ACC112 (cell line): ENCODE measurements around the gene ERO1A.
"Not testable (repeated sequence)": the region's sequence is repeated elsewhere in the genome, so short reads cannot be mapped to it uniquely, and the experiment has no call there.

Experiments used
- H2AFZ ChIP-seq: fragments of 200-600 bp; sonication (generic); one replicate; pipeline ENCODE4 v1.6.0; 2017; ENCODE audit warnings: antibody characterized with exemption, low read length; ENCODE audit not compliant: unreplicated experiment
- H3K27ac ChIP-seq: fragments of 200-600 bp; sonication (generic); 2 replicates; pipeline ENCODE4 v1.5.1; 2014; ENCODE audit warnings: low read depth, mild to moderate bottlenecking, antibody characterized with exemption, low read length, moderate library complexity
- H3K27me3 ChIP-seq: fragments of 200-600 bp; sonication (generic); 2 replicates; pipeline ENCODE4 v1.6.1; 2014; ENCODE audit warnings: mild to moderate bottlenecking, antibody characterized with exemption, low read length, moderate library complexity, mixed read lengths; ENCODE audit not compliant: insufficient read depth
- H3K36me3 ChIP-seq: fragments of 200-600 bp; sonication (generic); 2 replicates; pipeline ENCODE4 v1.6.1; 2016; ENCODE audit warnings: mild to moderate bottlenecking, antibody characterized with exemption, low read length, moderate library complexity, mixed read lengths; ENCODE audit not compliant: insufficient read depth
- H3K4me1 ChIP-seq: fragments of 200-600 bp; sonication (generic); one replicate; pipeline ENCODE4 v1.6.1; 2016; ENCODE audit warnings: low read length, mixed read lengths; ENCODE audit not compliant: insufficient read depth, unreplicated experiment, control insufficient read depth
- H3K4me3 ChIP-seq: fragments of 200-600 bp; sonication (generic); 2 replicates; pipeline ENCODE4 v1.5.1; 2014; ENCODE audit warnings: mild to moderate bottlenecking, low read depth, low read length
- H3K79me2 ChIP-seq: fragments of 200-600 bp; sonication (generic); one replicate; pipeline ENCODE4 v1.6.0; 2016; ENCODE audit warnings: low read length; ENCODE audit not compliant: control insufficient read depth, unreplicated experiment, insufficient read depth

ERO1A gene

DNA sequence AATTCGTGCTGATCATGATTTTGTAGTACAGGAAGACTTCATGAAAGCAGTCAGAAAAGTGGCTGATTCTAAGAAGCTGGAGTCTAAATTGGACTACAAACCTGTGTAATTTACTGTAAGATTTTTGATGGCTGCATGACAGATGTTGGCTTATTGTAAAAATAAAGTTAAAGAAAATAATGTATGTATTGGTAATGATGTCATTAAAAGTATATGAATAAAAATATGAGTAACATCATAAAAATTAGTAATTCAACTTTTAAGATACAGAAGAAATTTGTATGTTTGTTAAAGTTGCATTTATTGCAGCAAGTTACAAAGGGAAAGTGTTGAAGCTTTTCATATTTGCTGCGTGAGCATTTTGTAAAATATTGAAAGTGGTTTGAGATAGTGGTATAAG, 32.2 kb upstream of the ERO1A start:
- not testable (repeated sequence) for H3K4me1 ChIP-seq, H2AFZ ChIP-seq, H3K27me3 ChIP-seq, H3K27ac ChIP-seq, H3K4me3 ChIP-seq
- Histone ChIP-seq H3K79me2 (peaks cover 23% of the 10 kb centered on the region), H3K36me3 (peaks cover 42% of the 10 kb centered on the region)

DNA sequence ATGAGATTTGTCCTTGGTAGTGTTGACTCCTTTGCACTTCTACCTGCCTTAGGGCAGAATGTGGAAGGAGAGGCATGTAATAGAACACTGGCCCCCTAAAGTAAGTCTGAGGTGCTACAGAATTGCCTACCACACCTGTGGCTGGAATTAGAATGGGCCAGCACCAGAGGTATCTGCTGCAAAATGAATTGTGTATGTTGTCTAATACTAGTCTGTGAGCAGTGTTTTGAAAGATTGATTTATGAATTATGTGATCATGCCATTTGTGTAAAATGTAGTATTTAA, 28.9 kb upstream of the ERO1A start:
- no peaks in the 10 kb centered on the region for H3K4me1 ChIP-seq
- peaks cover 67% of the 10 kb centered on the region for H3K36me3 ChIP-seq

DNA sequence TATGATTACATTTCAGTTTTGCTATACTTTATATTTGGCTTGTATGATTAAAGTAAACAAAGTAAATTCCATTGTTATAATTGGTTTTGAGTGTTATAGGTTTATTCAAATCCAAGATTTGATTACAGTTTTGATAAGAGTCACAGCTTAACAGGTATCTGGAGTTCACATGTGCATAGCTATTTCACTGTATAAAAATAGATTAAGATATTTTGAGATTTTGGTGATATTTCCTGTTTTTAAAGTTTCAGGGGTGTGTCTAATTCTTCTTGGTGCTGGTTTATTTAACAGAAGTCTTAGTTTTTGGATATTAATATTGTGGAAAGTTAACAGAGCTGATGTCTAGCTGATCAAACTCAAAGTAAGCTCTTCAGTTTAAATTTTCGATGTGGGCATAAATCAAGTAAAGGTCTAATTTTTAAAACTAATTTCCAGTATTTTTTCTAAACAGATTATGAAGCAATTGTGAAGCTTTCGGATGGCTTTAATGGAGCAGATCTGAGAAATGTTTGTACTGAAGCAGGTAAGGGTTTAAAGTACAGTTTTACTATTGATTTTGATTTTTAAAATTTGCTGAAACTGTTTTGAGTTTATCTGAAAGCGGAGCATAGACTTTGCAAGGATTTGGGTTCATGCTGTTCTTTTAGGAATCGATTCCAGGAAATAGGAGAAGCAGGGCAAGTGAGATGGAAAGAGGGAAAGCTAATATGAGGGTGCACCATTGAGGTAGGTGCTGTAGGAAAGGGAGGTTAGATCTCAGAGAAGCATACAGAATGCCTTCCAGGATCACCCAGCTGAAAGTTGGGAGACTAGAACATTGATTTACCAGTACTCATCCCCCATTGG, 28.4 kb upstream of the ERO1A start:
- Histone ChIP-seq H3K27ac (no peak overlapping the region), H3K79me2 (peaks cover 3% of the 10 kb centered on the region), H3K27me3 (no peaks in the 10 kb centered on the region), H3K4me3 (no peak overlapping the region), H3K4me1 (no peaks in the 10 kb centered on the region), H2AFZ (no peak overlapping the region), H3K36me3 (peaks cover 71% of the 10 kb centered on the region)

More for the DNA sequence above, 28.9 kb upstream of the ERO1A start:
- no peak overlapping the region for H3K27ac ChIP-seq
- no peak overlapping the region for H2AFZ ChIP-seq
- H3K27me3 ChIP-seq: no peaks in the 10 kb centered on the region
- peaks cover 3% of the 10 kb centered on the region for H3K79me2 ChIP-seq
- no peak overlapping the region for H3K4me3 ChIP-seq

DNA sequence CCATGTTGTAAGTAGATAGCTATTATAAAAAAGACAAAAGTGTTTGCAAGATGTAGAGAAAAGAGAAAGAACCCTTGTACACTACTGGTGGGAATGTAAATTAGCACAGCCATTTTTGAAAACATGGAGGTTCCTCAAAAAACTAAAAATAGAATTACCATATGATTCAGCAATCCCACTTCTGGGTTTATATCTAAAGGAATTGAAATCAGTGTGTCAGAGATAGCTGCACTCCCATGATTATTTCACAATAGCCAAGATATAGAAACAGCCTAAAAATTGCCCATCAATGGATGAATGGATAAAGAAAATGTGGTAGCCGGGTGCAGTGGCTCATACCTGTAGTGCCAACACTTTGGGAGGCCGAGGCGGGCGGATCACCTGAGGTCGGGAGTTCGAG, 20.8 kb upstream of the ERO1A start:
- H3K27ac ChIP-seq: no peak overlapping the region
- peaks cover 19% of the 10 kb centered on the region for H3K79me2 ChIP-seq
- no peak overlapping the region for H2AFZ ChIP-seq
- no peaks in the 10 kb centered on the region for H3K27me3 ChIP-seq
- H3K4me3 ChIP-seq: no peak overlapping the region
- H3K4me1 ChIP-seq: peaks cover 11% of the 10 kb centered on the region
- H3K36me3 ChIP-seq: peaks cover 72% of the 10 kb centered on the region

DNA sequence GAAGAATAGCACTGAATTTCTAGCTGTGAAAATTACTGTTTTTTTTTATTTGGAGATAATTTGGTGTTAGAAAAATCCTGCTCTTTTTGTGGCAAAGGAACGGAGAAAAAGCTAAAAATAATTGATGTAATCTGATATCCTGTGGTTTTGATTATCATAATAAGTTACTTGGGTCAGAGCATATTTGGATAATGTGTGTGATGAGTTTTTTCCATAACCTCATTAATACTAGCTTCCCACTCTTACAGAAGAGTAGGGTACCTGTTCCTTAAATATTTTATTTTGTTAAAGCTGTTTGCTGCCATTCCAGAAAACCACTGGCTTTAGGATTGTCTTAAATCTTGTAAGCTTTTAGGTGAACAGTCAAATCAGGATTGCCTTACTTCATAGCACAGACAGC, 16.3 kb upstream of the ERO1A start:
- Histone ChIP-seq H3K4me3 (no peak overlapping the region), H3K79me2 (peaks cover 60% of the 10 kb centered on the region), H2AFZ (no peak overlapping the region), H3K36me3 (peaks cover 75% of the 10 kb centered on the region), H3K27me3 (no peaks in the 10 kb centered on the region), H3K4me1 (peaks cover 42% of the 10 kb centered on the region), H3K27ac (peak overlapping the region; percentile 44; the same call in 1 of the 2 replicates)

DNA sequence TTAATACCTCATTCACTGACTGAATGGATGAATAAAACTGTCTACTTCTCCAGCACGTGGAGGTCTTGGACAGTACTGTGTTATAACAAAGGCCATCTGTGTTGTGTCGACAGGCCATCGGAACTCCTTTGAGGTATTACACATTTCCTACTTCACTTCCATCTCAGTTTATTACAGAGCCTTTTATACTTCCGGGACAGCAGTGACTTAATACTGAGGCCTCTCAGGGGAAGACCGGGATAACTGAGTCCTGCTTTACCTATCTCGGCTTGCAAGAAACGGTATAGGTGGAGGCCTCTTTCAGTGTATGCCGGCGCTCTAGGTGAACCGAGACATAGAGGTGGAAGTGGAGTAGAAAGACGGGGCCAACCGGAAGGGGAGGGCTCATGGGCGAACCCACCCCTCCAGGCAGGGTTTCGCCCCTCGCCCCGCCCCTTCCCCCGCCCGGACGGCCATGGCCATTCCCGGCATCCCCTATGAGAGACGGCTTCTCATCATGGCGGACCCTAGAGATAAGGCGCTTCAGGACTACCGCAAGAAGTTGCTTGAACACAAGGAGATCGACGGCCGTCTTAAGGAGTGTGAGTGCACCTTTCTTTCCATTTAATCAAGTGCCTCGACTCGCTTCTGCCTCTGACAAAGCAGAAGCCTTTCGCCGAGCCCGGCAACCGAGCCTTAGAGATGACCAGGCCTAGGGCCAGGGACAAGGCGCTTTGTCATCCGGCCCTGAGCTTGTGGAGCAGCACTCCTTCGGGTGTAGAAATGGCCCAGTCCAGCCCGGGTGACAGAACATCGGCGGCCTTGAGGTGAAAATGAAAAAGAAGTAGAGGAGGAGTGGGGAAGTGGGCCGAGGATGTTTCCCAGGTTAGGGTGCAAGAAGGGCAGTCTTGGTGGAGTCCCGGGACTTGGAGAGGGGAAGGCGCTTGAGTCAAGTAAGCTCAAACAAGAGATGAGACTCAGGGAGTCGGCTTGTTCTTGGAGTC, 11.7 kb upstream of the ERO1A start, which contains the start of gene PSMC6:
Gene PSMC6 (plus strand): TSS at position 477 of the 983 bp plus-strand sequence. CDS start 20 bp downstream, at position 497.
- Histone ChIP-seq H3K79me2 (peaks cover 51% of the 10 kb centered on the region), H3K27ac (peak within 1 kb of the TSS; percentile 74), H3K4me1 (peaks cover 57% of the 10 kb centered on the region), H3K4me3 (peak within 1 kb of the TSS; percentile 95), H3K36me3 (peaks cover 36% of the 10 kb centered on the region), H3K27me3 (no peaks in the 10 kb centered on the region), H2AFZ (peak within 1 kb of the TSS; percentile 91)

DNA sequence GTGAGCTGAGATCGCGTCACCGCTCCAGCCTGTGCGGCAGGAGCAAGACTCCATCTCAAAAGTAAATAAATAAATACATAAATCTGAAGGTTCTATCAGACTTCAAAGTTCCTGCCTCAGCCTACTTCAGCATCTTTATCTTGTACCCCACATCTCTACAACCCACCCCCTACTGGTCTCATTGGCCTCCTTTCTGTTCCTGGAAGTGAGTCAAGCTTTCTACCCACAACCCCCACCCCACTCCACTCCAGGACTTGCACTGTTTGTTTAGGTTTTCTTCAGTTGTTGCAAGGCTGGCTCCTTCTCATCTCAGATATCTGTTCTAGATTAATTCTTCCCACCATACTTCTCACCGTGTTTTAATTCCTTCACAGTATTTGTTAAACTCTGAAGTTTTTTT, 10.9 kb upstream of the ERO1A start:
- Histone ChIP-seq H3K4me1 (peaks cover 51% of the 10 kb centered on the region), H3K36me3 (peaks cover 29% of the 10 kb centered on the region), H3K4me3 (peak overlapping the region; percentile 95), H3K79me2 (peaks cover 44% of the 10 kb centered on the region), H3K27me3 (no peaks in the 10 kb centered on the region), H2AFZ (peak overlapping the region; percentile 86), H3K27ac (peak overlapping the region; percentile 67)

DNA sequence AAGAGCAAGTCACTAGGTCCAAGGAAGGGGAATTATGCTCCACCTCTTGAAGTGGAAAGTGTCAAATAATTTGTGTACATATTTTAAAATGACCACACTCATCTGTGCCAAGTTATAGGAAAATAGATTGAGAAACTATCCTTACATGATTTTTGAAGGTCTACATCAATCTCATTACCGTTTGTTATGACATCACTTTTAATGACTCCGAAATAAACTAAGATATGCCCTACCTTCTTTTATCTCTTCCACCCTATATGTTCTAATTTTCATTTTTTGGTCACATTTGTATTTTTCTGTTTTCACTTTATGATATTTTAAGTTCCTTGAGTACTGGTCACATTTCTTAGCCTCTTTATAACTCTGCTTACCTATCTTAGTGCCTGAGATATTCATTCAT, 8.3 kb upstream of the ERO1A start:
- no peaks in the 10 kb centered on the region for H3K27me3 ChIP-seq
- H3K79me2 ChIP-seq: peaks cover 19% of the 10 kb centered on the region
- H3K27ac ChIP-seq: peak overlapping the region; percentile 86
- peak overlapping the region; percentile 75 for H2AFZ ChIP-seq
- peaks cover 5% of the 10 kb centered on the region for H3K36me3 ChIP-seq
- H3K4me3 ChIP-seq: peak overlapping the region; percentile 14; the same call in 1 of the 2 replicates
- H3K4me1 ChIP-seq: peaks cover 39% of the 10 kb centered on the region

DNA sequence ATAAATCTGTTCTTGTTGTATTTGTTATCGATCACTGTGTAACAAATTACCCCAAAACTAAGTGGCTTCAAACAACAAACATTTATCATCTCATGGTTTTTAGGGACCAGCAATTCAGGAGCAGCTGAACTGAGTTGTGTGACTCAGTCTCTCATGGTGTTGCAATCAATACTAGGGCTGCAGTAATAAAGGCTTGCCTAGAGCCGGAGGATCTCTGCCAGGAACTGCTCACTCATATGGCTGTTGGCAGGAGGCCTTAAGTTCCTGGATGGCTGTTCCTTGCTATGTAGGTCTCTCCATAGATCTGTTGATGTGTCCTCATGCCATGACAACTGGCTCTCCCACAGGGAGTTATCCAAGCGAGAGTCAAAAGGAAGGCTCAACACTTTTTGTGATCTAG, 7.9 kb upstream of the ERO1A start:
- H3K27me3 ChIP-seq: no peaks in the 10 kb centered on the region
- peak overlapping the region; percentile 75 for H2AFZ ChIP-seq
- H3K4me3 ChIP-seq: peak overlapping the region; percentile 14; the same call in 1 of the 2 replicates
- peak overlapping the region; percentile 86 for H3K27ac ChIP-seq
- H3K4me1 ChIP-seq: peaks cover 34% of the 10 kb centered on the region
- peaks cover 15% of the 10 kb centered on the region for H3K79me2 ChIP-seq
- H3K36me3 ChIP-seq: peaks cover under 1% of the 10 kb centered on the region; the same call in 1 of the 2 replicates

DNA sequence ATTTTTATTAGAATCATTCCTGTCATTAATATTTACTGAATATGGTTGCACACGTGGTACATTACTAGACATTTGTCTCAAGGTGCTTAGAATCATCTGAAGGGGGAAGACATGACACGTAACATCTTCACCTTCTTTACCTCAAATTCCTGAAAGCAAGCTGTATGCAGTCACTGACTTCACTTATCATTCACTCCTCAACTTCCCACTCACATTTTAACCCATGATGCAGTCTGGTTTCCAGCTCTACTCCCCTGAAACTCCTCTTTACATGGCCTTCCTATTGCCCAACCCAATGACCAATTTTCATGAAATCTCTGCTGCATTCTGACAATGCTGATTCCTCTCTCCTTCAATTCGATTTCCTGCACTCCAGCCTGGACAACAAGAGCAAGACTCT, 5.9 kb upstream of the ERO1A start:
- H3K36me3 ChIP-seq: no peaks in the 10 kb centered on the region
- peaks cover under 1% of the 10 kb centered on the region for H3K79me2 ChIP-seq
- H2AFZ ChIP-seq: peak overlapping the region; percentile 90
- peak overlapping the region; percentile 9; the same call in 1 of the 2 replicates for H3K4me3 ChIP-seq
- H3K4me1 ChIP-seq: peaks cover 29% of the 10 kb centered on the region
- H3K27ac ChIP-seq: peak overlapping the region; percentile 60
- no peaks in the 10 kb centered on the region for H3K27me3 ChIP-seq
